A549 (cell line): ENCODE data around the gene DIAPH1.

Source experiments
- CBX2 ChIP-seq: fragments of 200-600 bp; sonication (generic); IDR thresholded peaks from 2 replicates; pipeline ENCODE4 v1.6.1; 2016; ENCODE audit warnings: low read depth, mild to moderate bottlenecking, borderline replicate concordance
- CEBPB ChIP-seq, 2 experiments: fragments of >200 bp in 1 of 2; sonication (Bioruptor Twin) in 1 of 2; formaldehyde crosslinking in 1 of 2; IDR thresholded peaks; 2 replicates each; pipeline ENCODE4 v1.6.1; 2012 to 2016
- CTCF ChIP-seq: fragments of >200 bp; sonication (Bioruptor Twin); formaldehyde crosslinking; IDR thresholded peaks from 3 replicates; pipeline ENCODE4 v1.5.1; 2016
- JUNB ChIP-seq: fragments of >200 bp; sonication (Bioruptor Twin); formaldehyde crosslinking; IDR thresholded peaks from 2 replicates; pipeline ENCODE4 v1.6.1; 2016
- POLR2A ChIP-seq: IDR thresholded peaks from 2 replicates; pipeline ENCODE4 v1.6.1; 2012; ENCODE audit warnings: mild to moderate bottlenecking, low read length
- RFX5 ChIP-seq: fragments of 450-650 bp; IDR thresholded peaks from 2 replicates; pipeline ENCODE4 v1.7.1; 2014; ENCODE audit warnings: antibody characterized with exemption, mild to moderate bottlenecking, moderate library complexity
- SMC3 ChIP-seq: fragments of >200 bp; sonication (Bioruptor Twin); formaldehyde crosslinking; IDR thresholded peaks from 3 replicates; pipeline ENCODE4 v1.6.1; 2018; ENCODE audit warnings: inconsistent platforms
- TF ChIP-seq, protein P1 (sequence below): fragments of 150-350 bp; IDR thresholded peaks from 2 replicates; pipeline ENCODE4 v1.6.1; 2014; ENCODE audit warnings: low read depth, mild to moderate bottlenecking, low read length

DNA sequence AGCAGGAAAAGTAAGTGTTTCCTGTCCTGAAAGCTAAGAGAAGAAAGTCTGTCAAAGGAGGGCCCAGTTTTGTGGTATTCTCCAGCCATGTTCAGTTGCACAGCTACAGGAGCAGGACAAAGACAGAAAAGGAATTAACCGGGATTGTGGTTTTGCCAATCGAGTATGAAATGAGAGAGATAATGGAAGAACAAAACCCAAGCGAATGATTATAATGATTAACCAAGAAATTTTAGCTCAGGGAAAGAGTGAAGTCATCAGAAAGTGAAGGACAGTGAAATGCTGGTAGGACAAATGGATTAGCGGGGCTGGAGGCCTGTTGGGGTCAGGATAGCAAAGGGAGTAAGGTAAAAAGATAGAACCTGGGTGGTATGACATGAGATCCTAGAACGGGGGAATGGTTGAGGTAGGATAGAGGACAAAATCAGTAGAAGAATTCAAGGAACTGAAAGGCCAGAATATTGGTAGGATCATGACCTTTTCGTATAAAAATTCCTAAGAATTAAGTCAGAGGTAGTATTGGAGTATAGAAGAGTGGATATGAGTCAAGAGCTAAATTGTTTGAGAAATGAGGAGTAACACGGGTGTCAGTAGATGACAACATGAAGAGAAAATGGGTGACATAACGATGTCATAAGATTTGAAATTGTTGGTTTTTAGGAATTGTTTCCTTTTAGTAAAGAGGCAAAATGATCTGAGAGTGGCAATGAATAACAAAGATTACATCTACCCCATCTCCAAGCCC lies 52.8 kb downstream of the DIAPH1 start:
- TF ChIP-seq CEBPB (IDR thresholded peaks at IDR 0.05) (no peak), CTCF (no peak), POLR2A (no peak), RFX5 (no peak), JUNB (no peak), SMC3 (no peak), CBX2 (no peak)
- TF ChIP-seq, protein P1, sequence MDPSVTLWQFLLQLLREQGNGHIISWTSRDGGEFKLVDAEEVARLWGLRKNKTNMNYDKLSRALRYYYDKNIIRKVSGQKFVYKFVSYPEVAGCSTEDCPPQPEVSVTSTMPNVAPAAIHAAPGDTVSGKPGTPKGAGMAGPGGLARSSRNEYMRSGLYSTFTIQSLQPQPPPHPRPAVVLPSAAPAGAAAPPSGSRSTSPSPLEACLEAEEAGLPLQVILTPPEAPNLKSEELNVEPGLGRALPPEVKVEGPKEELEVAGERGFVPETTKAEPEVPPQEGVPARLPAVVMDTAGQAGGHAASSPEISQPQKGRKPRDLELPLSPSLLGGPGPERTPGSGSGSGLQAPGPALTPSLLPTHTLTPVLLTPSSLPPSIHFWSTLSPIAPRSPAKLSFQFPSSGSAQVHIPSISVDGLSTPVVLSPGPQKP, result no peak
